ENCODE data around the gene CXorf58. TPM values are rescaled to one million over a fixed set of nuclear protein-coding genes. Genes with fewer than 3 reads are reported as not detected.

CXorf58 gene
- polyA plus RNA-seq, 2 of the 4 experiments (the other 2 are of a cell fraction), result 0.15 to 0.47 TPM

DNA sequence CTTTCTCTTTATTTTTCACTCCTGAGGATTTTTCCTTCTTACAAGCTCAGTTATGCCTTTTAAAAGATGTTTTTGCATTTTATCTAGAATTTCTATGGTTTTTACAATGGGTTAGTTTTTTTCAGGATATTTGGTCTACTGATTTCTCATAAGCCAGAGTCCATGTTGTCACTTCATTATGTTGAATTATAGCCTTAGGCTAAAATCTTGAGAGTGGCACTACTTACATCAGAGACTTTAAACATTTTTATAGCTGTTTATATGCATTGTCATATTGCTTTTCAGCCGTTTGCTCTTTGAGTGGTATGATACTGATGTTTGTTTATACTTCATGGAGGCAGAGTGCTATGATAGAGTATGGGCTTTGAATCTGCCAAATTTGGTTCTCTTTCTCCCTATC, 36.4 kb downstream of the CXorf58 start:
- FAIRE-seq (no peak), ATAC-seq (no peak), DNase-seq (ENCODE audit: low read depth in 1 of 2, low spot score in 1 of 2) (no peak)
- Histone ChIP-seq H3K4me1 (peaks cover 1% of the 10 kb centered on the region; the same call in 1 of the 3 replicates), H3K27ac (no peak overlapping the region), H3K4me3 (no peak overlapping the region), H3K4me2 (no peak overlapping the region), H3K9me3 (no peaks in the 10 kb centered on the region)
- ChIA-PET POLR2A (no interaction called here), CTCF (interaction anchor here (1.0 to 1.3 kb wide), 2 partner anchors 11 to 110 kb away, joined by 3 to 5 read pairs; partner anchors contain the start of gene EIF2S3)
- TF ChIP-seq, protein P1, sequence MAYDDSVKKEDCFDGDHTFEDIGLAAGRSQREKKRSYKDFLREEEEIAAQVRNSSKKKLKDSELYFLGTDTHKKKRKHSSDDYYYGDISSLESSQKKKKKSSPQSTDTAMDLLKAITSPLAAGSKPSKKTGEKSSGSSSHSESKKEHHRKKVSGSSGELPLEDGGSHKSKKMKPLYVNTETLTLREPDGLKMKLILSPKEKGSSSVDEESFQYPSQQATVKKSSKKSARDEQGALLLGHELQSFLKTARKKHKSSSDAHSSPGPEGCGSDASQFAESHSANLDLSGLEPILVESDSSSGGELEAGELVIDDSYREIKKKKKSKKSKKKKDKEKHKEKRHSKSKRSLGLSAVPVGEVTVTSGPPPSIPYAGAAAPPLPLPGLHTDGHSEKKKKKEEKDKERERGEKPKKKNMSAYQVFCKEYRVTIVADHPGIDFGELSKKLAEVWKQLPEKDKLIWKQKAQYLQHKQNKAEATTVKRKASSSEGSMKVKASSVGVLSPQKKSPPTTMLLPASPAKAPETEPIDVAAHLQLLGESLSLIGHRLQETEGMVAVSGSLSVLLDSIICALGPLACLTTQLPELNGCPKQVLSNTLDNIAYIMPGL (CRISPR knock-in tag; IDR thresholded peaks at IDR 0.05; ENCODE audit: borderline replicate concordance), result no peak
- TF ChIP-seq, protein P2, sequence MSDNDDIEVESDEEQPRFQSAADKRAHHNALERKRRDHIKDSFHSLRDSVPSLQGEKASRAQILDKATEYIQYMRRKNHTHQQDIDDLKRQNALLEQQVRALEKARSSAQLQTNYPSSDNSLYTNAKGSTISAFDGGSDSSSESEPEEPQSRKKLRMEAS (IDR thresholded peaks at IDR 0.05), result no peak
- TF ChIP-seq RCOR1 (IDR thresholded peaks at IDR 0.05; ENCODE audit: low read depth, low read length) (no peak), EHF (CRISPR knock-in tag; IDR thresholded peaks at IDR 0.05) (no peak), FOSL2 (IDR thresholded peaks at IDR 0.05) (no peak), FOSL2 (CRISPR knock-in tag; IDR thresholded peaks at IDR 0.05) (no peak), MAZ (IDR thresholded peaks at IDR 0.05; ENCODE audit: borderline replicate concordance, low read depth, low read length) (no peak)
- WGBS (ENCODE audit: missing lambda C conversion rate), result 13% methylated on average over 1 of the region's 1 CpG

DNA sequence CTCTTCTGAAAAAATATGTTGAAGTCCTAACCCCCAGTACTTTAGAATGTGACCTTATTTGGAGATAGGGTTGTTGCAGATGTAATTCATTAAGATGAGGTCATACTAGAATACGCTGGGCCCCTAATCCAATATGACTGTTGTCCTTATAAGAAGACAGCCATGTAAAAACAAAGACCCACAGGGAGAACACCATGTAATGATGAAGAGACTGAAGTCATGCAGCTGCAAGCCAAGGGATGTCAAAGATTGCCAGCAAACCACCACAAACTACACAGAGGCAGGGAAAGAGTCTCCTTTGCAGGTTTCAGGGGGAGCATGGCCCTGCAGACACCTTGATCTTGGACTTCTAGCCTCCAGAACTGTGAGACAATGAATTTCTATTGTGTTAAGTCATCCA, 37.4 kb downstream of the CXorf58 start:
- TF ChIP-seq RARB (CRISPR knock-in tag; IDR thresholded peaks at IDR 0.05) (no peak), ZSCAN20 (CRISPR knock-in tag; IDR thresholded peaks at IDR 0.05) (no peak), EP300 (IDR thresholded peaks at IDR 0.05) (no peak), JUN (IDR thresholded peaks at IDR 0.05) (no peak), SMC3 (IDR thresholded peaks at IDR 0.05) (no peak), TFCP2L1 (CRISPR knock-in tag; IDR thresholded peaks at IDR 0.05) (no peak)
- TF ChIP-seq, protein P2 (IDR thresholded peaks at IDR 0.05), result no peak
- Histone ChIP-seq H3K4me3 (no peak overlapping the region), H3K27ac (no peak overlapping the region), H3K4me2 (no peak overlapping the region), H3K9me3 (no peaks in the 10 kb centered on the region), H3K4me1 (no peaks in the 10 kb centered on the region)
- 81% methylated on average over 1 of the region's 1 CpG for WGBS (ENCODE audit: missing lambda C conversion rate)
- ChIA-PET CTCF (no interaction called here), POLR2A (no interaction called here)
- no peak for ATAC-seq
- no peak for FAIRE-seq
- DNase-seq (ENCODE audit: low read depth in 1 of 2, low spot score in 1 of 2), result no peak

DNA sequence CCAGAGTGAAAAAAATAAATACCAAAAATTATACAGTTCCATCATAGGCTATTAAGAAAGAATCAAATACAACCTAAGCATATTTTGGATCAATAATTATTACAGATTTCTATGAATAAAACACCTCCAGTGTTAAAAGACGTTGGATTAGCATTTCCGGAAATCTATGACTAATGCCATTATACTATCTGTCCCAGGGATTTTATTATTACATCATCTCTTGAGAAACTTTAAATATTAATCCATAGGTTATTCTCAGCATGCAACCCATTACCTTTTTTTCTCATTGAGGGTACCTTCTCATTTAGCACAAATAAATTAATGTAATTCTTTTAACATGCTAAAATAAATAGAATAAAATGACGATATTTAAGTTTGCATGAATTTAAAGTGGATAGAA, 44.6 kb downstream of the CXorf58 start:
- no peak for TF ChIP-seq KDM1A (IDR thresholded peaks at IDR 0.05; ENCODE audit: low read depth)
- Histone ChIP-seq H3K4me2 (peak overlapping the region; percentile 57; the same call in 2 of the 3 replicates), H3K4me1 (peaks cover 16% of the 10 kb centered on the region; the same call in 2 of the 3 replicates), H3K27ac (peak overlapping the region in 1 of 2 experiments; percentile 60; a peak in 3 of 6 replicates), H3K4me3 (no peak overlapping the region), H3K9me3 (no peaks in the 10 kb centered on the region)
- POLR2A ChIA-PET, result interaction anchor here (0.6 kb wide), 2 partner anchors 14 to 71 kb away, joined by 3 read pairs; no protein-coding TSS in a partner anchor
- FAIRE-seq, result peak; percentile 86
- CTCF ChIA-PET, result no interaction called here
- no peak for ATAC-seq
- 39% methylated on average over 3 of the region's 3 CpGs for WGBS (ENCODE audit: missing lambda C conversion rate)
- DNase-seq (ENCODE audit: low read depth in 1 of 2, low spot score in 1 of 2), result no peak

DNA sequence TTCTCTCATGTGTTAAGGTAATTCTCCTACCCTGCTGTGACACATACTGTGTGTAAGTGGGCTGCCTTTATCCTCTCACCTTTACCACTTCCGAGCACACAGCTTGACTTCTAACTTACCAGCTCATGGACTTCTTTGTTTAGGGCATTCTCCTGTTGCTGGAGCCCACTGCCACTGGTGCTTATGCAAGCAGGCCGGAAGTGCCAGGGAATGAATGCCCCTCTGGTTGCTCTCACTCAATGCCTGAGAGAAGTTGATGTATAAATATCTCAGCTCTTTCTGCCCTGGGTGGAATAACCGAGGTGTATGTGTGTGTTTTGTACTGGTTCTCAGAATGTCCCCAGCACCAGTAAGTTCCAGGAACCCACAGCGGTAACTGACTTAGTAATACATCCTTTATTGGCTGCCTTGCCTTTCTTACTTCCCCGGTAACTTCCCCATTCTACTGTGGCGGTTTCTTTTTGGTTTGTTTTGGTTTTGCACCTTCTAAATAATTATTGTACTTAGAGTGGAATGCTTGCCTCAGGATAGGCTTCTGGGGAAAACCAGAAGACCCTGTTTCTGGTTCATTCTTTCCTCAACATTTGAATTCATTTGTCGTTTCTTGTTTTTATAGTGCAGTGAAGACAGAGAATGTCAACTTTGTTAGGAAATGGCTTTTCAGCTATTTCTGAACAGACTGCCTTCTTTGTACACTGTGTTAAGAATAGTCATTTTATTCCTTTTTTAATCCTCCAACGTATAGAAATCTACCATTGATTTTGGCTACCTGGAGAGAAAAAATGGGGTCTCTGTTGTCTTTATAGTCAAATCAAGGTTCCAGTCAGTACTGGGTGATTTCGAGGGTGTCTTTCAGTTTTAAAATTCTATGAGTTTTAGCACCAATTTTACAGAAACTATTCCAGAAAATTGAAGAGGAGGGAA, 45.4 kb downstream of the CXorf58 start:
- ATAC-seq, result peak; percentile 54 to 67; a peak in 5 of 6 replicates
- Histone ChIP-seq H3K4me2 (peak overlapping the region; percentile 57), H3K9me3 (no peaks in the 10 kb centered on the region), H3K4me3 (no peak overlapping the region), H3K4me1 (peaks cover 16% of the 10 kb centered on the region; the same call in 2 of the 3 replicates), H3K27ac (peak overlapping the region; percentile 60 to 75; a peak in 5 of 6 replicates)
- 40% methylated on average over 9 of the region's 9 CpGs for WGBS (ENCODE audit: missing lambda C conversion rate)
- peak in 1 of 2 experiments; percentile 4 for DNase-seq (ENCODE audit: low read depth in 1 of 2, low spot score in 1 of 2)
- POLR2A ChIA-PET, result interaction anchor here (0.6 kb wide), 2 partner anchors 15 to 70 kb away, joined by 3 read pairs; no protein-coding TSS in a partner anchor
- TF ChIP-seq PHF8 (IDR thresholded peaks at IDR 0.05; ENCODE audit: borderline replicate concordance, low read depth) (no peak), MAZ (IDR thresholded peaks at IDR 0.05; ENCODE audit: borderline replicate concordance, low read depth, low read length) (no peak), TP53 (CRISPR knock-in tag; IDR thresholded peaks at IDR 0.05) (no peak), FOXS1 (CRISPR knock-in tag; IDR thresholded peaks at IDR 0.05) (no peak), JUNB (IDR thresholded peaks at IDR 0.05) (no peak), RCOR1 (IDR thresholded peaks at IDR 0.05; ENCODE audit: low read depth, low read length) (no peak), CBX2 (IDR thresholded peaks at IDR 0.05; ENCODE audit: borderline replicate concordance, low read depth) (no peak), POLR2AphosphoS2 (conservative IDR thresholded peaks at IDR 0.05; ENCODE audit: low read length) (no peak), ESRRA (IDR thresholded peaks at IDR 0.05; ENCODE audit: borderline replicate concordance, low read length) (no peak), HOXB13 (CRISPR knock-in tag; IDR thresholded peaks at IDR 0.05; ENCODE audit: low read depth) (no peak), HOXA7 (CRISPR knock-in tag; IDR thresholded peaks at IDR 0.05) (no peak), KDM1A (IDR thresholded peaks at IDR 0.05; ENCODE audit: low read depth) (no peak)
- TF ChIP-seq, protein P3, sequence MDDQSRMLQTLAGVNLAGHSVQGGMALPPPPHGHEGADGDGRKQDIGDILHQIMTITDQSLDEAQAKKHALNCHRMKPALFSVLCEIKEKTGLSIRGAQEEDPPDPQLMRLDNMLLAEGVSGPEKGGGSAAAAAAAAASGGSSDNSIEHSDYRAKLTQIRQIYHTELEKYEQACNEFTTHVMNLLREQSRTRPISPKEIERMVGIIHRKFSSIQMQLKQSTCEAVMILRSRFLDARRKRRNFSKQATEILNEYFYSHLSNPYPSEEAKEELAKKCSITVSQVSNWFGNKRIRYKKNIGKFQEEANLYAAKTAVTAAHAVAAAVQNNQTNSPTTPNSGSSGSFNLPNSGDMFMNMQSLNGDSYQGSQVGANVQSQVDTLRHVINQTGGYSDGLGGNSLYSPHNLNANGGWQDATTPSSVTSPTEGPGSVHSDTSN (IDR thresholded peaks at IDR 0.05), result no peak
- TF ChIP-seq, protein P4, sequence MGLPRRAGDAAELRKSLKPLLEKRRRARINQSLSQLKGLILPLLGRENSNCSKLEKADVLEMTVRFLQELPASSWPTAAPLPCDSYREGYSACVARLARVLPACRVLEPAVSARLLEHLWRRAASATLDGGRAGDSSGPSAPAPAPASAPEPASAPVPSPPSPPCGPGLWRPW (IDR thresholded peaks at IDR 0.05), result no peak
- peak; percentile 76 for FAIRE-seq
- CTCF ChIA-PET, result interaction anchor here (0.5 kb wide), 1 partner anchor 144 kb away, joined by 3 read pairs; no protein-coding TSS in a partner anchor

All from A549 (cell line).